HPDE6-E6E7 (cell line): ENCODE data around the gene TMEFF1.

ENCODE experiments used
- DNase-seq: peaks from one replicate; pipeline ENCODE4 v3.0.0; 2011; ENCODE audit warnings: missing footprints; ENCODE audit errors: extremely low spot score

TMEFF1 gene

GRCh38 chr9:100605405-100605804 is 132.5 kb downstream of the TMEFF1 start:
- DNase-seq: no peak

DNA sequence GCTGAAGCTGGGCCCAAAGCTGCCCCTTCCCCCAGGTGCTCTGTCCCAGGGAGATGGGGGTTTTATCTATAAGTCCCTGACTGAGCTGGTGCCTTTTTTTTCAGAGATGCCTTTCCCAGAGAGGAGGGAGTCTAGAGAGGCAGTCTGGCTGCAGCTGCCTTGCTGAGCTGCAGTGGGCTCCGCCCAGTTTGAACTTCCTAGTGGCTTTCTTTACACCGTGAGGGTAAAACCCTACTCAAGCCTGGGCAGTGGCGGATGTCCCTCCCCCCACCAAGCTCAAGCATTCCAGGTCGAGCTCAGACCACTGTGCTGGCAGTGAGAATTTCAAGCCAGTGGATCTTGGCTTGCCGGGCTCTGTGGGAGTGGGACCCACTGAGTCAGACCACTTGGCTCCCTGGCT is 146.2 kb downstream of the TMEFF1 start:
- DNase-seq: no peak

DNA sequence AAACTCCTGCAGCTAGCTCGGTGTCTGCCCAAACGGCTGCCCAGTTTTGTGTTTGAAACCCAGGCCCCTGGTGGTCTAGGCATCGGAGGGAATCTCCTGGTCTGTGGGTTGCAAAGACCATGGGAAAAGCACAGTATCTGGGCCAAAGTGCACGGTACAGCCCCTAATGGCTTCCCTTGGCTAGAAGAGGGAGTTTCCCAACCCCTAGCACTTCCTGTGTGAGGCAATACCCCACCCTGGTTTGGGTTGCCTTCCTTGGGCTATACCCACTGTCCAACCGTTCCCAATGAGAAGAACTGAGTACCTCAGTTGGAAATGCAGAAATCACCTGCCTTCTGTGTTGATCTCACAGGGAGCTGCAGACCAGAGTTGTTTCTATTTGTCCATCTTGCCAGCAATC is 146.7 kb downstream of the TMEFF1 start:
- DNase-seq: no peak

DNA sequence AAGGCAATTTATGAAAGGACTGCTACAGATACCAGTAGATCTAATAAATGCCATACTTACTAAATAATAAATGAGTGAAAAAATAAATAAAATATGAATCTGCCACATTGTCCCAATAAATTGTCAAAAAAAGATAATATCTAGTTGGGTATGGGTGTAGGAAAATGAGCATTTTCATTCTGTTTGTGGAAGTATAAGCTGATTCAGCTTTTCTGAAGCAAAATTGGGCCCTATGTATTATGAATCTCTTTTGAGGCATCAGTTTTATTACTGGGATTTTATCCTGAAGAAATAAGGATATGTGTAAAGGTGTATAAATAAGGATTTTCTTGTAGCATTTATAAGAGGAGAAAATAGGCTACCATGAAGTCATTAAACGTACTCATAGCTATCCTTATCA is 151.0 kb downstream of the TMEFF1 start:
- DNase-seq: no peak

GRCh38 chr9:100626949-100627348 is 154.0 kb downstream of the TMEFF1 start:
- no peak for DNase-seq
